OCI-LY1 (cell line): ENCODE data around the gene ST6GALNAC5.

Source experiments
- CTCF ChIP-seq: fragments of 200-600 bp; sonication (generic), shearing (Covaris generic); IDR thresholded peaks from 2 replicates; pipeline ENCODE4 v1.5.1; 2017; ENCODE audit warnings: mild to moderate bottlenecking, antibody characterized with exemption, low read length, moderate library complexity, mixed read lengths
- EZH2 ChIP-seq: fragments of 200-600 bp; sonication (generic), shearing (Covaris generic); IDR thresholded peaks from 2 replicates; pipeline ENCODE4 v1.8.0; 2017; ENCODE audit warnings: borderline replicate concordance, mixed run types, mild to moderate bottlenecking, antibody characterized with exemption, low read length, moderate library complexity, mixed read lengths

GRCh38 chr1:76951153-76951552, 83.9 kb downstream of the ST6GALNAC5 start:
- TF ChIP-seq CTCF (no peak), EZH2 (no peak)
